ENCODE data around the gene LRRC41.

DNA sequence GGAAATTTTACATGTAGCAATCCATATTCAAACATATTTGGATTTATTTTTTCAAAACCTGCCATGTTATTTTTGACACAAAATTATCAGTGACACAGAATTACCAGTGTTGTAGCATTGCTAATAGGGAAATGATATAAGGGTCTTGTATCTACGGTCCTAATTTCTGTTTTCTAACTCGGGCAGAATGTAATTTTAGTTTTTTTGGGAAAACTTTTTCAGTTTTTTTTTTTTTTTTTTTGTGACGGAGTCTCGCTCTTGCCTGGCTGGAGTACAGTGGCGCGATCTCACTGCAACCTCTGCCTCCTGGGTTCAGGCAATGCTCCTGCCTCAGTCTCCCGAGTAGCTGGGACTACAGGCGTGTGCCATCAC lies 2.7 kb upstream of the LRRC41 start:
- TF ChIP-seq POLR2A (IDR thresholded peaks at IDR 0.05; ENCODE audit: borderline replicate concordance, extremely low read depth, insufficient read depth, insufficient read length) (no peak), ZNF274 (IDR thresholded peaks at IDR 0.05; ENCODE audit: low read depth, low read length) (no peak), CTCF (IDR thresholded peaks at IDR 0.05 in 2 of 3, conservative IDR thresholded peaks at IDR 0.05 in 1 of 3; ENCODE audit: borderline replicate concordance in 1 of 3, insufficient read depth in 1 of 3, low read depth in 2 of 3, low read length in 2 of 3) (no peak), EZH2 (IDR thresholded peaks at IDR 0.05) (no peak), EZH2phosphoT487 (IDR thresholded peaks at IDR 0.05; ENCODE audit: borderline replicate concordance) (no peak), POLR2AphosphoS5 (IDR thresholded peaks at IDR 0.05; ENCODE audit: low read depth, low read length) (no peak), MAX (IDR thresholded peaks at IDR 0.05) (no peak), SP1 (IDR thresholded peaks at IDR 0.05; ENCODE audit: low read depth) (no peak), RAD21 (IDR thresholded peaks at IDR 0.05; ENCODE audit: low read depth) (no peak), JUND (IDR thresholded peaks at IDR 0.05) (no peak), YY1 (IDR thresholded peaks at IDR 0.05; ENCODE audit: extremely low read depth, insufficient replicate concordance, low read depth, low read length) (no peak)
- TF ChIP-seq, protein P1, sequence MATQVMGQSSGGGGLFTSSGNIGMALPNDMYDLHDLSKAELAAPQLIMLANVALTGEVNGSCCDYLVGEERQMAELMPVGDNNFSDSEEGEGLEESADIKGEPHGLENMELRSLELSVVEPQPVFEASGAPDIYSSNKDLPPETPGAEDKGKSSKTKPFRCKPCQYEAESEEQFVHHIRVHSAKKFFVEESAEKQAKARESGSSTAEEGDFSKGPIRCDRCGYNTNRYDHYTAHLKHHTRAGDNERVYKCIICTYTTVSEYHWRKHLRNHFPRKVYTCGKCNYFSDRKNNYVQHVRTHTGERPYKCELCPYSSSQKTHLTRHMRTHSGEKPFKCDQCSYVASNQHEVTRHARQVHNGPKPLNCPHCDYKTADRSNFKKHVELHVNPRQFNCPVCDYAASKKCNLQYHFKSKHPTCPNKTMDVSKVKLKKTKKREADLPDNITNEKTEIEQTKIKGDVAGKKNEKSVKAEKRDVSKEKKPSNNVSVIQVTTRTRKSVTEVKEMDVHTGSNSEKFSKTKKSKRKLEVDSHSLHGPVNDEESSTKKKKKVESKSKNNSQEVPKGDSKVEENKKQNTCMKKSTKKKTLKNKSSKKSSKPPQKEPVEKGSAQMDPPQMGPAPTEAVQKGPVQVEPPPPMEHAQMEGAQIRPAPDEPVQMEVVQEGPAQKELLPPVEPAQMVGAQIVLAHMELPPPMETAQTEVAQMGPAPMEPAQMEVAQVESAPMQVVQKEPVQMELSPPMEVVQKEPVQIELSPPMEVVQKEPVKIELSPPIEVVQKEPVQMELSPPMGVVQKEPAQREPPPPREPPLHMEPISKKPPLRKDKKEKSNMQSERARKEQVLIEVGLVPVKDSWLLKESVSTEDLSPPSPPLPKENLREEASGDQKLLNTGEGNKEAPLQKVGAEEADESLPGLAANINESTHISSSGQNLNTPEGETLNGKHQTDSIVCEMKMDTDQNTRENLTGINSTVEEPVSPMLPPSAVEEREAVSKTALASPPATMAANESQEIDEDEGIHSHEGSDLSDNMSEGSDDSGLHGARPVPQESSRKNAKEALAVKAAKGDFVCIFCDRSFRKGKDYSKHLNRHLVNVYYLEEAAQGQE (IDR thresholded peaks at IDR 0.05; ENCODE audit: low read depth), result no peak
